ENCODE results near the gene S1PR2.

S1PR2 gene, protein sequence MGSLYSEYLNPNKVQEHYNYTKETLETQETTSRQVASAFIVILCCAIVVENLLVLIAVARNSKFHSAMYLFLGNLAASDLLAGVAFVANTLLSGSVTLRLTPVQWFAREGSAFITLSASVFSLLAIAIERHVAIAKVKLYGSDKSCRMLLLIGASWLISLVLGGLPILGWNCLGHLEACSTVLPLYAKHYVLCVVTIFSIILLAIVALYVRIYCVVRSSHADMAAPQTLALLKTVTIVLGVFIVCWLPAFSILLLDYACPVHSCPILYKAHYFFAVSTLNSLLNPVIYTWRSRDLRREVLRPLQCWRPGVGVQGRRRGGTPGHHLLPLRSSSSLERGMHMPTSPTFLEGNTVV

DNA sequence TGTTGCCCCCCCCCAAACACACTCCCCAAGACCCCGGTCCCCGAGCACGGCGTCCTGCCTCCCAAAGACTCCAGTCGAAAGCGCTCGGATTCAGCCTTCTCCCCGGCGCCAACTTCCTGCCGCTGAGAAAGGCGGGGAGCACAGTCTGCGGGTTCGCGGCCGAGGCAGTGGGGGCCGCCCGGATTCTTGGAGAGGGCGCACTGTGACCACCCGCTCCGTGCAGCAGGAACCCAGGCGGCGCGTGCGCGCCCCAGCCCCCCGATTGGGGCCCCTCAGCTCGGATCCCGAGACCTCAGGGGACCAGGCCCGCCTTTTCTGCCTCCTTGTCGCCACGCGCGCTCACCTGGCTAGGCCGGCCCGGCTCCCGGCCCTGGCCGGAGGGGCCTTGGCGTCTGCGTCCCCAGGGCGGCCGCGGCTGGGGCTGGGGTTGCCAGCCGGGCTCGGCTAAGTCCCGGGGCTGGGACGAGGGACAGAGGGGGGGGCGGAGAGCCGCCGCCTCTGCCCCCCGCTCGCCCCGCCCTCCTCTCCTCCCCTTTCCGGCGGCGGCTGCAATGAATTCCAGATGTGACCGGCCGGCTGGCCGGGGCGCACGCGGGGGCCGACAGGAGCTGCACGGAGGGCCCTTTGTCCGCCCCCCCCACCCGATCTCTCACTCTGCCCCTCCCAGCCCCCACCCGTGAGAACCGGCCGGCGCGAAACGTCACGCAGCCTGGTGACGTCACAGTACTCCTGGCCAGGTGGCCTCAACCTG, at the start of gene S1PR2:
TSS of gene S1PR2 (minus strand) at position 471 of the 751 bp plus-strand sequence. CDS start 6,426 bp downstream, outside the sequence.
- in situ Hi-C loops (cut with MboI; ENCODE audit: low pct_unique_long_range_greater_than_20kb, low sequenced_read_pairs), result no loop called here
- DNase-seq, result peak; percentile 73

DNA sequence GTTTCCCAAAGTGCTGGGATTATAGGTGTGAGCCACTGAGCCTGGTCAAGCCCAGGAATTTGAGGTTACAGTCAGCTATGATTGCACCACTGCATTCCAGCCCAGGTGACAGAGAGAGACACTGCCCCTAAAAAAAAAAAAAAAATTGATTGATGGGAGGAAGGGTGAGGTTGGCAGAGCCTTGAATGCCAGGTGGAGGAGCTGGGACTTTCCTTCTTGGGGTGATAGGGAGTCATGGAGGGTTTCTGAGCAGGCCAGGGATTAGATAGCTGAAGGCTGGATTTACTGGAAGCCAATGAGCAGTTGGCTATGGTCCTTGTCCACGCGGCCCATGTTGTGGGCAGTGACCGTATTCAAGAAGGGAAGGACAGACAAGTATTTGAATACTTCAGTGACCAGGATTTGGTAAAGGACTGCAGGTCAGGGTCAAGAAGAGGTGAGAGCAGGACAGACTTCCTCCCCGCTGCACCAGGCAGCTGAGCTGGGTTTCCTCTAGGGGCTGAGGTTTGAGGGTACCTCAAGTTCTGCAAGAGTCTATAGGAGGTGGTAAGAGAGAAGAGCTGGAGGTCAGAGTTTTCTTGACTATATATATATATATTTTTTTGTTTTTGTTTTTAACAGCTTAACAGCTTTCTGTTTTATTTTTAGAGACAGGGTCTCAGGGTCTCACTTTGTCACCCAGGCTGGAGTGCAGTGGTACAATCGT, 48.8 kb upstream of the S1PR2 start:
- no peak for DNase-seq
- in situ Hi-C loops (cut with MboI; ENCODE audit: low pct_unique_long_range_greater_than_20kb, low sequenced_read_pairs), result no loop called here

DNA sequence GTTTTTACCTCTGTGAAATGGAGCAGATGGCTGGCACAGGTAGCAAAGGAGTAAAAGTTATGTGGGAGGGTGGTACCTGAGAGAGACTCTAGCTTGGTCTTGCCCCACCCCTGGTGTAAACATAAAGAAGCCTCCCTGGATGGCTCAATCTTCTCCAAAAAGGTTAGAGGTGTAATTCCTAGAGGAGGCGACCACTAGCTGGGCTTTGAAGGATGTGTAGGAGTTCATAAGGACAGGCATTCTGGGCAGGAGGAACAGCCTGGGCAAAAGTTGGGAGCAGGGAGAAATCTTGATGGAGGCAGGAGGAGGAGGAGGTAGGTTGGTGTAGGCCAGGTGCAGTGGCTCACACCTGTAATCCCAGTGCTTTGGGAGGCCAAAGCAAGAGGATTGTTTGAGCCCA, 47.8 kb upstream of the S1PR2 start:
- DNase-seq, result no peak
- in situ Hi-C loops (cut with MboI; ENCODE audit: low pct_unique_long_range_greater_than_20kb, low sequenced_read_pairs), result no loop called here

DNA sequence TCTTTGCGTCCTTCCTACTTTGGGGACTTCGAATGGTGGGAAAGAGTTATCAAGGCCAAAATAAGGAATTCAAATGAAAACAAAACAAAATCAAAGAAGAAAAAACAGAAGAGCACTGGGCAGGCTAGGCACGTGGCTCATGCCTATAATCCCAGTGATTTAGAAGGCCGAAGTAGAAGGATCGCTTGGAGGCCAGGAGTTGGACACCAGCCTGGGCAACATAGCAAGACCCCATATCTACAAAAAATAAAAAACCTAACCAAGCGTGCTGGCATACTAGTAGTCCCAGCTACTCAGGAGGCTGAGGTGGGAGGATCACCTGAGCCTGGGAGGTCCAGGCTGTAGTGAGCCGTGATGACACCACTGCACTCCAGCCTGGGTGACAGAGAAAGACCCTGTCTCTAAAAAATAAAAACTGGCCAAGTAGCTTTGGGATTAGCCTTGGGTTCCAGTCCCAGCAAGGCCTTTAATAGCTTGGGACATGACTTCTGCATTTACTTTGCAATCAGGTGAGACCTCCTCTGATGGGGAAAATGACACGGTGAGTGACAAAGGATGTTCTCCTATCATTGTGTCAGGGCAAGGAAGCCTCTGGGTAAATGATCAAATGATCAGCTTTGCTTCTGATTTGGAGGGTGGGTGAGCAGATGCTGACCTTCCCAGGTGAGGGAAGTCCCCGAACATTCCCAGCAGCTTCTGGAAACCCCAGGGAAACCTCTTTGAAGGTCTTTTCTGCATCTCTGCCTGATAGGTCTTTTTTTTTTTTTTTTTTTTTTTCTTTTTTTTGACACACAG, 46.9 kb upstream of the S1PR2 start:
- DNase-seq, result no peak
- in situ Hi-C loops (cut with MboI; ENCODE audit: low pct_unique_long_range_greater_than_20kb, low sequenced_read_pairs), result no loop called here

DNA sequence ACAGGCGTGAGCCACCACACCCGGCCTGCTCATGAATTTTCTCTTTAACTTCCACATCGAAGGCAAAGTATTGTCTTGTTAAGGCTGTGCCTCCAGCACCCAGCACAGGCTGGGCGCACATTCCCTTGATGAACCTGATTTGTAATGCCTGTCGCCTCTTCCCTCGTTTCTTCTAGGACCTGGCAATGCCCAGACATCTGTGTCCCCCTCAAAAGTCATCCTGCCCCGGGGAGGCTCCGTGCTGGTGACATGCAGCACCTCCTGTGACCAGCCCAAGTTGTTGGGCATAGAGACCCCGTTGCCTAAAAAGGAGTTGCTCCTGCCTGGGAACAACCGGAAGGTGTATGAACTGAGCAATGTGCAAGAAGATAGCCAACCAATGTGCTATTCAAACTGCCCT, 43.5 kb upstream of the S1PR2 start:
- no peak for DNase-seq
- in situ Hi-C loops (cut with MboI; ENCODE audit: low pct_unique_long_range_greater_than_20kb, low sequenced_read_pairs), result no loop called here

DNA sequence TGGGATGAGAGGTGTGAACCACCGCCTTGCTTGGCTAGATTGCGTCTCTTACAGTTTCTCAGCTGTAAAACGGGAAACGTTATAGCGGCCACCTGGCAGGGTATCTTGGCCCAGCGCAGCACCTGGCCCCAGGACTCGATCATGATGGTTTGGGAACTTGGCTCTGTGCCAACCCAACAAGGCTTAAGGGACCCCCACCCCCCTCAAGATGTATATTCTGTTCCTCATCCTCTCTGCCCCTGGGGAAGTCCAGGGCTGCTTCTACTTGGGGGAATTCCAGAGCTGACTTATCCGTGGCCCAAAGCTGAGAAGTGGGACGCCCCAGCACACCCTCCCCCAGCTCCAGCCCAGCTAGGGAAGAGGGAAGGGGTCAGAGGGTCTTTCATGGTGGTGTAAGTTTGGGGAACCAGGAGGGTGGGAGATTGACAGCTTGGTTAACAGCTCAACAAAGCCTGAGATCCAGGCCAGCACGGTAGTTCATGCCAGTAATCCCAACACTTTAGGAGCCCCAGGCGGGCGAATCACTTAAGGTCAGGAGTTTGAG, 40.5 kb upstream of the S1PR2 start:
- DNase-seq, result no peak
- in situ Hi-C loops (cut with MboI; ENCODE audit: low pct_unique_long_range_greater_than_20kb, low sequenced_read_pairs), result no loop called here

DNA sequence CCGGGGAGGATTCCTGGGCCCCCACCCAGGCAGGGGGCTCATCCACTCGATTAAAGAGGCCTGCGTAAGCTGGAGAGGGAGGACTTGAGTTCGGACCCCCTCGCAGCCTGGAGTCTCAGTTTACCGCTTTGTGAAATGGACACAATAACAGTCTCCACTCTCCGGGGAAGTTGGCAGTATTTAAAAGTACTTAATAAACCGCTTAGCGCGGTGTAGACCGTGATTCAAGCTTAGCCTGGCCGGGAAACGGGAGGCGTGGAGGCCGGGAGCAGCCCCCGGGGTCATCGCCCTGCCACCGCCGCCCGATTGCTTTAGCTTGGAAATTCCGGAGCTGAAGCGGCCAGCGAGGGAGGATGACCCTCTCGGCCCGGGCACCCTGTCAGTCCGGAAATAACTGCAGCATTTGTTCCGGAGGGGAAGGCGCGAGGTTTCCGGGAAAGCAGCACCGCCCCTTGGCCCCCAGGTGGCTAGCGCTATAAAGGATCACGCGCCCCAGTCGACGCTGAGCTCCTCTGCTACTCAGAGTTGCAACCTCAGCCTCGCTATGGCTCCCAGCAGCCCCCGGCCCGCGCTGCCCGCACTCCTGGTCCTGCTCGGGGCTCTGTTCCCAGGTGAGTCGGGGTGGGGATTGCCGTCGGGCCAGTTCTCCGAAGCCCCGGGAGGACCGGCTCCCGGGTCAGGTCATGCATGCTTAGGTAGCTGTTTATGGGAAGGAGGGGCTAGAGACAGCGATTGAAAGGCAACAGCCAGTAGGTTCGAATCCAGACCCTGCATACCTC, 39.7 kb upstream of the S1PR2 start, which contains the start of gene ICAM1:
TSS of gene ICAM1 (plus strand) at position 505 of the 779 bp plus-strand sequence. CDS start at position 545, 40 bp downstream.
- in situ Hi-C loops (cut with MboI; ENCODE audit: low pct_unique_long_range_greater_than_20kb, low sequenced_read_pairs), result no loop called here
- DNase-seq, result peak; percentile 82

DNA sequence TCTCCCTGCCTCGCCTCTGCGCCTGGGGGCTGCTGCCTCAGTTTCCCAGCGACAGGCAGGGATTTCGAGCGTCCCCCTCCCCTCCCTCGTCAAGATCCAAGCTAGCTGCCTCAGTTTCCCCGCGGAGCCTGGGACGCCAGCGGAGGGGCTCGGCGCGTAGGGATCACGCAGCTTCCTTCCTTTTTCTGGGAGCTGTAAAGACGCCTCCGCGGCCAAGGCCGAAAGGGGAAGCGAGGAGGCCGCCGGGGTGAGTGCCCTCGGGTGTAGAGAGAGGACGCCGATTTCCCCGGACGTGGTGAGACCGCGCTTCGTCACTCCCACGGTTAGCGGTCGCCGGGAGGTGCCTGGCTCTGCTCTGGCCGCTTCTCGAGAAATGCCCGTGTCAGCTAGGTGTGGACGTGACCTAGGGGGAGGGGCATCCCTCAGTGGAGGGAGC, 39.1 kb upstream of the S1PR2 start:
- in situ Hi-C loops (cut with MboI; ENCODE audit: low pct_unique_long_range_greater_than_20kb, low sequenced_read_pairs), result no loop called here
- peak; percentile 87 for DNase-seq

DNA sequence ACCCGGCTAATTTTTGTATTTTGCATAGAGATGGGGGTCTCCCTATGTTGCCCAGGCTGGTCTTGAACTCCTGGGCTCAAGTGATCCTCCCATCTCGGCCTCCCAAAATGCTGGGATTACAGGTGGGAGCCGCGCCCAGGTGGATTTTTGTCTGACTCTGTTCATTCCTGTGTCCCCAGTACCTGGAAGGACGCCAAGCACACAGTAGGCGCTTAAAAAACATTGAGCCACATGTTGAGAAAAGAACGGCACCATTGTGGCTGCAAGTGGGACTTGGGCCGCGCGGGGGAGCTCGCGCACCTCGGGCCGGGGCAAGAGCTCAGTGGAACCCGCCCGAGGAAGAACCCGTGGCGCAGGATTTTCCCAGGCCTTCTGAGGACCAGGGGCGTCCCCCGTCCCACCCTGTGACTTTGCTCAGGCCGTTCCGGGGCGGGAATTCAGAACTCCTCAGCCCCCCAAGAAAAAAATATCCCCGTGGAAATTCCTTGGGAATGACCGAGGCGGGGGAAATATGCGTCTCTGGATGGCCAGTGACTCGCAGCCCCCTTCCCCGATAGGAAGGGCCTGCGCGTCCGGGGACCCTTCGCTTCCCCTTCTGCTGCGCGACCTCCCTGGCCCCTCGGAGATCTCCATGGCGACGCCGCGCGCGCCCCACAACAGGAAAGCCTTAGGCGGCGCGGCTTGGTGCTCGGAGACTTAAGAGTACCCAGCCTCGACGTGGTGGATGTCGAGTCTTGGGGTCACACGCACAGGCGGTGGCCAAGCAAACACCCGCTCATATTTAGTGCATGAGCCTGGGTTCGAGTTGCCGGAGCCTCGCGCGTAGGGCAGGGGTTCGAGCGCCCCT, 38.4 kb upstream of the S1PR2 start:
- in situ Hi-C loops (cut with MboI; ENCODE audit: low pct_unique_long_range_greater_than_20kb, low sequenced_read_pairs), result loop anchor here (10.0 kb wide), 1 partner anchor 125 kb away; no protein-coding TSS in a partner anchor

DNA sequence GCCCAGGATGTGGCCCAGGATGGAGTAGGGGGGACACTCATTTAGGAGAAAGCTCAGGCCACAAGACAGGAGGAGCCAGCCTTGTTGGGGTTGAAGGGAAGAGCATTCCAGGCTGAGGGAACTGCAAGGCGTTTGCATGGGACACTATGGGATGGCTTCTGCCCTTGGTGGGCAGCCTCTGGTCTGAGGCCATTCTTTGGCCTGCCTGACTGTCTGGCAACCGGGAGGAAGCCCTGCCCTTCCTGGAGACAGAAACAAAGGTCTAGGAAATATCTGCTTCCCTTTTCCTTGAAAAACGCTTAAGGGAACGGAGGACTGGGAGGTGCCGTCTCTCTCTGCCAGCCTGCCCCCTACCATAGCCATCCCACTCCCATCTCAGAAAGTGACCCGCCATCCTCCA, 36.9 kb upstream of the S1PR2 start:
- no peak for DNase-seq
- in situ Hi-C loops (cut with MboI; ENCODE audit: low pct_unique_long_range_greater_than_20kb, low sequenced_read_pairs), result loop anchor here (10.0 kb wide), 1 partner anchor 127 kb away; no protein-coding TSS in a partner anchor

More for the DNA sequence above, 38.4 kb upstream of the S1PR2 start:
- peak; percentile 90 for DNase-seq

DNA sequence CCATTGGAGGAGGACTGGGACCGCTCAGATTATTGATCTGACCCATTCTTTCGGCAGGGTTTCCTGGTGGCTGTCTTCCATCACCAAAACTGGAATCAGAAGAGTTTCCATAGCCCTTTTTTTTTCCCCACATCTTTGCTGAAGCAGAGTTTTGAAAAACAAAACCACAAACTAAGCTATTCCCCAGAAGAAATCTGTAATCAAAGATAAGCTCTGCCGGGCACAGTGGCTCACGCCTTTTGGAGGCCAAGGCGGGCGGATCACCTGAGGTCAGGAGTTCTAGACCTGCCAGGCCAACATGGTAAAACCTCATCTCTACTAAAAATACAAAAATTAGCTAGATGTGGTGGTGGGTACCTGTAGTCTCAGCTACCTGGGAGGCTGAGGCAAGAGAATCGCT, 35.6 kb upstream of the S1PR2 start:
- in situ Hi-C loops (cut with MboI; ENCODE audit: low pct_unique_long_range_greater_than_20kb, low sequenced_read_pairs), result loop anchor here (10.0 kb wide), 1 partner anchor 128 kb away; no protein-coding TSS in a partner anchor
- no peak for DNase-seq

DNA sequence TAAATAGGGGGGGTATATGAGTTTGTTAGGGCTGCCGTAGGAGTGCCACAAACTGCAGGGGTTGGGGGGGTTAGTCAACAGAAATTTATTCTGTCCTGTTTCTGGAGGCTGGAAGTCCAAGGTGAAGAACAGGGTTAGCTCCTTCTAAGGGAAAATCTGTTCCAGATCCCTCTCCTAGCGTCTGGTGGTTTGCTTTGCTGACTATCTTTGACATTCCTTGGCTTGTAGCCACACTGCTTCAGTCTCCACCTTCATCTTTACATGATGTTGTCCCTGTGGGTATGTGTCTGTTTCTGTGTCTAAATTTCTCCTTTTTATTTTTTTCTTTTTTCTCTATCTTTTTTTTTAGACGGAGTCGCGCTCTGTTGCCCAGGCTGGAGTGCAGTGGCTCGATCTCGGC, 31.6 kb upstream of the S1PR2 start:
- no peak for DNase-seq
- in situ Hi-C loops (cut with MboI; ENCODE audit: low pct_unique_long_range_greater_than_20kb, low sequenced_read_pairs), result loop anchor here (10.0 kb wide), 1 partner anchor 132 kb away; no protein-coding TSS in a partner anchor

DNA sequence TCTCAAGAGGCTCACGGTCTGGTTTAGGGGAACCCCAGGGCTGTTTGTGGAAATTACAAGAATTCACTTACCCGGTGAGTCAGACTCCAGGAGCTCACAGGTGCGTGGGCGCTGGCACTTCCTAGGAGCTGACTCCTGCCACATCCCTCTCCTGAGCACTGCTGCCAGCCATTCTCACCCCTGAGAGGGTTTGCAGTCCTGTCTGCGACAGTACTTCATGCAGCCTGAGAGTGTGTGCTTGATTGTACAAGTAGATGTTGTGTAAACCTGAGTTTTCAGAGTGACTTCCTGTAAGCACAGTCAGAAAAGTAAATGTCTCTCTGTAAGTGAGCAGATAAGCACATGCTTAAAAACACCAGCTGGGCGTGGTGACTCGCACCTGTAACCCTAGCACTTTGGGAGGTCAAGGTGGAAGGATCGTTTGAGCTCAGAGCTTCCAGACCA, 29.0 kb upstream of the S1PR2 start:
- in situ Hi-C loops (cut with MboI; ENCODE audit: low pct_unique_long_range_greater_than_20kb, low sequenced_read_pairs), result loop anchor here (10.0 kb wide), 1 partner anchor 135 kb away; no protein-coding TSS in a partner anchor
- DNase-seq, result no peak

DNA sequence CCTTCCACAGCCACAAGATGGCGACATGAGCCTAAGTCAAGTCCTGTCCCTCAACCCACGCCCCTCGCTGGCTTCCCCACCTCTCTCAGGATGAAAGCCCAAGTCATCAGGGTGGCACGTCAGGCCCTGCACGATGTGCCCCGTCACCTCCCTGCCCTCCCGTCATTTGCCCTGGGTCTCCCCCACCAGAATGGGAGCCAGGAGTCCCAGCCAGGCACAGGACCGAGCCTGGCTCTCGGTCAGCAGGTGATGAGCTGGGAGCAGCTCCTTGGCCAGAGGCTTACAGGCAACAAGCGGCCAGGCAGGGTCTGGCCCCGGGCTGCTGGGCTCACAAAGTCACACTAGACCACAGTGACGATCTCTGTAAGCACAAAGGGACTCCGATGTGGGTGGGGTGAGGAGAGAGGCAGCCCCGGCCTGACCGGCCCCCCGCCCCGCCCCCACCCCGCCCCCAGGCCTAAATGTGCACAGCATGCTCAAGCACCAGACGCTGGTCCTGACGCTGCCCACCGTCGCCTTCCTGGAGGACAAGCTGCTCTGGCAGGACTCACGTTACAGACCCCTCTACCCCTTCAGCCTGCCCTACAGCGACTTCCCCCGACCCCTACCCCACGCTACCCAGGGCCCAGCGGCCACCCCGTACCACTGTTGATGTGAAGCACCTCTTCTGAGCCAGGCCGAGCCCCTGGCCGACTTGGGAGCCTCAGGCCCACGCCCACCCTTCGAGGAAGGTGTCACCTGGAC, 28.2 kb upstream of the S1PR2 start:
- in situ Hi-C loops (cut with MboI; ENCODE audit: low pct_unique_long_range_greater_than_20kb, low sequenced_read_pairs), result no loop called here
- peak; percentile 87 for DNase-seq

DNA sequence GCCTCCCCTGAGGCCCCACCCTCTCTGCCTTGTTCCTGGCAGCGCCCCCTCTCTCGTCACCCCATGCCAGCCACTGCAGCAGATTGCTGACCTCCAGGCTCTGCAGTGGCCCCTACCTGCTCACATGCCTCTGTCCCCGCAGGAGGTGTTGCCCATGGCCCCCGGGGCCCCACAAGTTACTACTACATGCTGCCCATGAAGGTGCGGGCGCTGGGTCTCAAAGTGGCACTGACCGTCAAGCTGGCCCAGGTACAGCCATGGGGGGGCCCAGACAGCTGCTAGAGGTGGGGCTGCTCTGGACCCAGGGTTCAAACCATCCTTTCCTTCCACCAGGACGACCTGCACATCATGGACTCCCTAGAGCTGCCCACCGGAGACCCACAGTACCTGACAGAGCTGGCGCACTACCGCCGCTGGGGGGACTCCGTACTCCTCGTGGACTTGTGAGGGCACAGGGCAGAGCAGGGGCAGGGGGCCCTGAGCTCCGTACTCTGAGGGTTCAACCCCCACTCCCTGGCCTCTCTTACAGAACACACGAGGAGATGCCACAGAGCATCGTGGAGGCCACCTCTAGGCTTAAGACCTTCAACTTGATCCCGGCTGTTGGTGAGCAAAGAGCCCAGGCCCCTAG, 27.1 kb upstream of the S1PR2 start:
- no peak for DNase-seq
- in situ Hi-C loops (cut with MboI; ENCODE audit: low pct_unique_long_range_greater_than_20kb, low sequenced_read_pairs), result no loop called here
